Left kidney (tissue), 2 donors: ENCODE measurements around the gene SELP. TPM values are rescaled to one million over a fixed set of nuclear protein-coding genes. Genes with fewer than 3 reads are reported as not detected.

ENCODE experiments used
- DNase-seq: peaks from one replicate; pipeline ENCODE4 v3.0.0-alpha.2; 2013
- polyA plus RNA-seq: library from polyadenylated mRNA; unstranded; fragments of 120-200 nt; gene quantifications from one replicate; pipeline ENCODE4 v1.2.1, GENCODE V29; 2013; ENCODE audit not compliant: insufficient read length

SELP gene
- polyA plus RNA-seq, 1 donor, result 4.4 TPM

DNA sequence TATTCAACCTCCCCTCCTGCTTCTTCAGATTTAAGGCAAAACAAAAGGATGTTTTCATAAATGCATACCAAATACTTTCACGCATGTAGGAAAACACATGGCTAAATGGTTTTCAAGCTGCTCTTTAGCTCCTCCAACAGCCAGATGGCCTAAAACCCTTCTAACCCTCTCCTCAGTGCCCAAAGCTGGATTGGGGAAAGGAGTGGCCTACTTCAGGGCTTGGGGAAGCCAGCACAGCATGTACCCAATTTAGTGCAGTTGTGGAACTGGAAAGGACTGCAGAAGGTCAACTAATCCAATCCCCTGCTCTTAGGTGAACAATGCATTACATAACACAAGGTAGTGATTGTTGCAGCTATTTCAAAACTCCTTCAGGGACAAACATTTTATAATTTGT lies 53.0 kb downstream of the SELP start:
- DNase-seq, result no peak

DNA sequence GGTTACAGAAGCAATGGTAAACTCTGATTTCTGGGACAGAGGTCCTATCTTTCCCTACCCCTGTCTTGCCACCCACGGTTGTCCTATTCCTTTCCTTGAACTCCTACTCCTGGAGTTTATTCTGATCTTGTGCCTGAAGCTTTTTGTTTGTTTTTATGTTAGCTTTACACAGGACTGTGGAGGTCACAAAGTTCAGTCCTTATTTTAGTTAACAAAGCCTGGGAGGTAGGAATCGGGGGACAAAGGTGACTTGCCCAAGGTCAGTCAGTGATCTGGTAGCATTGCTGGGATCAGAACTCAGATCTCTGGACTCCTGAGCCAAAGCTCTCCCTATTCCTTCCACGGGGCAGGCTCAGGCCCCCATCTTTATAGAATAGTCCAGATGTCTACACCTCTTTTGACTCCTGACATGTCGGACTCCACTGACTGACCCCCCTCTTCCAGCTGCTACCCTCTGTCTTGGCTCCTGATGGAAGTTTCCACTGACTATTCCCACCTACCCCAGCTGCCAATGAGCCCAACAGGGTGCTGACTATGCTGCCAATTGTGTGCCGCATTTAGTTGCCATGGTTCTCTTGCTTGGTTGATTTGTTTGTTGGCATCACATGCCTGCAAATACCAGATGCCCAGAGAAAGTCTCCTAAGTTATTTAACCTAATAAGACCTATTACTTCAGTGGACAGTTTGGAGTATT lies 53.5 kb downstream of the SELP start:
- no peak for DNase-seq

DNA sequence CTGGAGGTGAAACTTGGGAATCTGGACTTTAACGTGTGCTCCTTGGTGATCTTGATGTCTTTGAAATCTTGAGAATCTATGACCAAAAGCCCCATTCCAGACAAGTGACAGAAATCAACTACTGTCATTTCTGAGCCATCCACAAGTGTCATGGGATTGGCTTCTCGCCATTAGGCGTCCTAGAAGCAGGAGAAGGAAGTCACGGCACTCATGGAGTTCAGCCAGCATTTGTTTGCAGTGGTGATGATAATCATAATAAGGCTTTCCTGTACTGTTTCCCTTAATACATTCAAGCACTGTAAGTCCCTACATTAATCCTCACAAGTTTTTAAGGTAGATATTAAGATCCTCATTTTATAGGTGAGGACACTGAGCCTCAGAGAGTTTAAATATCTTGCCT lies 55.6 kb downstream of the SELP start:
- DNase-seq, result no peak

DNA sequence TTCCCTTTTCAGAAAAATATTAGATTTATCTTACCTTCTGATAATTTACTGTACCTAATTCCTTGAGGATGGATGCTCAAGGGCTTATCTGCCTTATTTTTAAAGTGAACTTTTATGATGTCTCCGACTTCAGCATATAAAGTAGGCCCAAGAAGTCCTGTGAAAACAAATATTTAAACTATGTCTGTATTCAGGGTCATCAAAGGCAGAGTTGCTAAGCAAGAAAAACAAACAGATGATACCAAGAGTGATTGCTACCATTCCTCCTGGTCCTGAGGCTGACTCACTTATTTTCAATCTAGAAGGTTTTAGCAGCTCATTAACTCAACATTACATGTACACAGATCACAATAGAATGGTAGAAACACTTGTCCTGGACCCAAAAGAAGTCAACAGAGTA lies 57.7 kb downstream of the SELP start:
- DNase-seq, result no peak

DNA sequence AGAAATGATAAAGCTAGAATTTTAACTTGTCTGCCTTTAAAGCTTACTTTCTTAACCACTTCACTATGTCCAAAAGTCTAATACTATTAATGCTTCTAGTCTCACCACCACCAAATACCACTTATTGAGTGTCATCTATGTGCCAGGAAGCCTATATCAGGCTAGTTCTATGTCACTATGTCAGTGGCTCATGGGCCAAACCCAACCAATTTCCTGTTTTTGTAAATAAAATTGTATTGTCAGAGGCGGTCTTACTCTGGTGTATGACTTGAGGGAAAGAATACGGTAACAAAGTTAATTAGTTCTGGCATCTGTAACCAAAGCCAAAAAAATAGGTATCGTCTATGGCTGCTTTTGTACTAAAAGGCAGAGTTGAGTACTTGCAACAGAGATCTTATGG lies 58.5 kb downstream of the SELP start:
- no peak for DNase-seq

DNA sequence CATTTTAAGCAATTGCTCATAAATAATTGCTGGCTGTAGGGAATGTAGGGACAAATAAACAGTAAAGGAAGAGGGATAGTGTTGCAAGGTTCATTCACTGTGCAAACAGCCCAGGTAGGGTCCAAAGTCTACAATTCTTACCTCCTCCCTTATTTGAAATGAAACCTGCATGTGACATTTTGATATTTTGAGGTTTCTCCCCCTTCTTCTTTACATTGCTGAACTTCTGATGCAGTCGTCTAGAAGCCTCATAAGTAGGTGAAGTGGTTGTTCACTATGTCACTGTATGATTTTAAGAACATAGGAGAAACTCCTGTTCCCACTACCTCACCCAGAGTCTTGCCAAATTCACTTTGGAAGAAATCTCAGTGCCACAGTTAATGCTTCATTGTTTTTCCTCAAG lies 59.8 kb downstream of the SELP start:
- no peak for DNase-seq

DNA sequence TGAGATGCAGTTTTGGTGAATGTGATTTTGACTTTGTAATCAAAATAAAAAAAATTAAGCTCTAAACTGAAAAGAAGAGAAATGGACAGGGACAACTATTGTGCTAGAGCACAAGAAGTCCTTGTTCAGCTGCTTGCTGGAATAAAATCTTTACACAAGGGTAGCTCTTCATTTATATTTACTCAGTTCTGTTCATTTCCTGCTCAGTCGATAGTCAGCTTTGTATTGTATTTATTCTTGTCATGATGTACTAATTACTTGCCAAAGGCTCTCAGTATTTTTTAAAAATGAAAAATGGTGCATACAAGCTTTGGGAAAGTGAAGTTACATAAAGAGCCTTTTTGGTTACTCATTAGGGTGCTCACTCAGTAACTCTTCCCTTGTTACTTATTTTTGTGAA lies 61.4 kb downstream of the SELP start:
- no peak for DNase-seq

DNA sequence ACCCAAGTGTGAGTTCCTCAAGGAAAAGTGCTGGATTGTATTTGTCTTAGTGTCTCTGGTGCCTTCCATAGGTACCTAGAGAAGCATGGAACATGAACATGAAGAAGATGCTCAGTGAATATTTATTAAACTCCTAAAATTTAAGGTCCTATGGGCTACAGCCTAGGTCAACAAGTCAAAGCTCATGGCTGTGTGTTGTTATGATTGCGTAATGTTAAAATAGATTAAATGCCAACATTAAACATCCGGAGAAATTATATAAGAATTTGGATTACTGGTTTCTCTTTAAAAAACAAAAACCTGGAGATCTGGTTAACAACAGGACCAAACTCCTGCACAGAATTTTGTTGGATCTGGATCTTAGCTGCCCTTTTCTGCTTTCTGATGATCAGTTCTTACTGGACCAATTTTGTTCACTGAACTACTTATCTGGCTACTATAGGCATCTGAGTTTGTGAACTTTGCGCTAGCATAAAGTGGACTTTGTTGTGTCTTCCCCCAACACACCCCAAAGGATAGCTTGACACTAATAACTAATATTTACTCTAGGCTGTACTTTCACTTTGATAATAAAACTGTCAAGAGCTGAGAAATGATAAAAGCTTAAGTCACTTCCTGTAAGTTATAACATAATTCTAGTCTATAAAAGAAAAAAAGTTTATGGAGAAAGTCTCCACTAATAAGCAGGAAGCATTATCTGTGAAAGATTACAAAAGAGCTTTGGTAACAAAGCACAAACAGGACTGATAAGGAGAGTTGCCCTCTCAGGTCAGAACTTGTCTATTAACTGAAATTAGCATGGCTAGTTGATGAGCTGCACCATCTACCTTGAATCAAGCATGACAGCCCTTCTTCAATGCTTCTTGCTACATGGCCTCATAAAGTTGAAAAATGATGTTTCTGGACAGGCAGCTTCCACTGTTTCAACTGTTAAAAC lies 64.3 kb downstream of the SELP start:
- no peak for DNase-seq

DNA sequence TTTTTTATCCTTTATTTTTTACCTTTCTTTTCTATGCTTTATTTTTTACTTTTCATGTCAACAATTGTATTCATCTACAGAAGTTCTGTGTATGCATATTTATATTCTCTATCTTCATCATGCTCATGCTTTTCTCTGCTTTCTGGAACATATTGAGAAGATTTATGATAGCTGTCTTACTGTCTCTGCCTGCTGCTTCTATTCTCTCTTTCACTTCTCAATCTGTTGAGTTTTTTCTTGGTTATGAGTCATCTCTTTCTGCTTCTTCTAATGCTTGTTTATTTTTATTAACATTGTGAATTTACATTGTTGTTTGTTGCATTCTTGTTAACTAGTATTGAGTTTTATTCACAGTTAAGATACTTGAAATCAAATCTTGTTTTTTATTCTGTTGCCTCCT lies 66.3 kb downstream of the SELP start:
- no peak for DNase-seq

DNA sequence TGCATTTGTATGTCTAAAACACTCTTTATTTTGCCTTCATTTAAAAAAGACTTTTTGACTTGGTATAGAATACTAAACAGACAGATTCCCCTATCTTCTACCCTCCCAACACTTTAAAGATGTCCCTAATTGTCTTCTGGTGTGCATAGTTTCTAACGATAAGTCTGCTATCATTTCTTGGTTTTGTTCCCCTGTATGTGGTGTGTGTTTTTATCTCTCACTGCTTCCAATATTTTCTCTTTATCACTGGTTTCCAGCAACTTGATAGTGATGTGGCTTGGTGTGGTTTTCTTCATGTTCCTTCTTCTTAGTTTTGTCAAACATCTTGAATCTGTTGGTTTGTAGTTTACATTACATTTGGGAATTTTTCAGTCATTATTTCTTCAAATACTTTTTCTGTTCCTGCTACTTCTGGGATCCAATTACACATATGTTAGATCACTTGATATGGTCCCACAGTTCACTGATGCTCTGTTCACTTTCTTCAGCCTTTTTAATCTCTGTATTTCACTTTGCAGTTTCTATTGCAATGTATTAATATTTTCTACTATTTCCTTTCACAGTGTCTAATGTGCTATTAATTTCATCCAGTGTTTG lies 66.8 kb downstream of the SELP start:
- DNase-seq, result no peak

DNA sequence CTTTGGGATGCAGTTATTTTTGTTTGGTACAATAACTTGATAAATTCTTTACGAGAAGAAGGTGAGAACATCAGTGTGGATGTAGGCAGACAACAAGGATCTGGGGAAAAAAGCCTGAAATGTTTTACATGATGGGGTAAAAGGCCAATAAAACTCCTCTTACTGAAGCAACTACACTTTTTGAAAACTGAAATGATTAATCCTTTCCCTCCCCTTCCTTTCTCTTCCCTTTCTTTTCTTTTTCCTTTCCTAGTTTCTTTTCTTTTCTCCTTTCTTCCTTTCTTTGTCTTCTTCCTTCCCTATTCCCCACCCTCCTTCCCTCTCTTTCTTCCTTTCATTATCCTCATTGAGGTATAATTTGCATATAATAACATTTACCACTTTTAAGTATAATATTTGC lies 68.2 kb downstream of the SELP start:
- DNase-seq, result no peak

DNA sequence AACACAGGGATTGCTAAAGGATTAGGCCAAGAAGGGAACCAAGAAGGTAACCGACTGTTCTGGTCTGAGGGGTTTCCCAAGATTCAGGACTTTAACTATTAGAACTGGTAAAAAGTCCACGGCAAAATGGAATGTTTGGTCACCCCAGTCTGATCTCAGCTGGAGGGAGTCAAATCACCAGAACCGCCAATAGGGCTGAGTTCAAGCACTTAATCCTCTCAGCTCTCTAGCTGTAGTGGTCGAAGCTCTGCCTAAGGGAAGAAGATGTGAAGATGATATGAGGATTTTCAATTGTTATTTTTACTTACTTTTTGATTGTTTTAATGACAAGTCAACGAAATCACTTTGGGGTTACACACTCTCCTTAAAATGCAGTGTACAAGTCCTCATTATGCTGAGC lies 72.8 kb downstream of the SELP start:
- no peak for DNase-seq

DNA sequence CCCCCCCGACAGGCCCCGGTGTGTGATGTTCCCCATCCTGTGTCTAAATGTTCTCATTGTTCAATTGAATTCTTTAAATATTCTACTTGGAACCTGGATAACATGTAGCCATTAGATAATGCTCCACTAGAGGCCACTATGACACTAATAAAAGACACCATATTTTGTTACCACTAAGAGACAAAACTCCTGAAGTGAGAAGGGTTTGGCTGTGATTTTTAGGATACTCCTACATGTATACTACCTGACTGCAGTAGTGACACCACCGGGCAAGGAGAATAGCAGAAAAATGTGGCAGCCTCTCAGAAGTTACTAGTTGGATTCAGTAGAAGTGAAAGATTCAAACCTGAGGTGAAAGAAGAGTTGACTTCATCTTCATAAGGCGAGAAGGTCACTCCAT lies 79.6 kb downstream of the SELP start:
- peak; percentile 54 for DNase-seq

DNA sequence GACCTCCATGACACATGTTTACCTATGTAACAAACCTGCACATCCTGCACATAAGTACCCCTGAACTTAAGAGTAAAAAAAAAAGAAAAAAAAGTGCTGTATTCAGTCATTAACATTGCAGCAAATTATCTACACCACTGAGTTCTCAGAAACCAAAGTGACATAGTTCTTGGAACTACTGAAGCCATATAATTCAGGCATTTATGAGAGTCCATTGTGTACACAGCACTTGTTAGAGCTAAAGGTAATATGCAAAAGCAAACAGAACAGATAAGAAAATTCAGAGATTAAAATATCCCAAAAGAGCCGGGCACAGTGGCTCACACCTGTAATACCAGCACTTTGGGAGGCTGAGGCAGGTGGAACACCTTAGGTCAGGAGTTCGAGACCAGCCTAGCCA lies 81.6 kb downstream of the SELP start:
- no peak for DNase-seq

DNA sequence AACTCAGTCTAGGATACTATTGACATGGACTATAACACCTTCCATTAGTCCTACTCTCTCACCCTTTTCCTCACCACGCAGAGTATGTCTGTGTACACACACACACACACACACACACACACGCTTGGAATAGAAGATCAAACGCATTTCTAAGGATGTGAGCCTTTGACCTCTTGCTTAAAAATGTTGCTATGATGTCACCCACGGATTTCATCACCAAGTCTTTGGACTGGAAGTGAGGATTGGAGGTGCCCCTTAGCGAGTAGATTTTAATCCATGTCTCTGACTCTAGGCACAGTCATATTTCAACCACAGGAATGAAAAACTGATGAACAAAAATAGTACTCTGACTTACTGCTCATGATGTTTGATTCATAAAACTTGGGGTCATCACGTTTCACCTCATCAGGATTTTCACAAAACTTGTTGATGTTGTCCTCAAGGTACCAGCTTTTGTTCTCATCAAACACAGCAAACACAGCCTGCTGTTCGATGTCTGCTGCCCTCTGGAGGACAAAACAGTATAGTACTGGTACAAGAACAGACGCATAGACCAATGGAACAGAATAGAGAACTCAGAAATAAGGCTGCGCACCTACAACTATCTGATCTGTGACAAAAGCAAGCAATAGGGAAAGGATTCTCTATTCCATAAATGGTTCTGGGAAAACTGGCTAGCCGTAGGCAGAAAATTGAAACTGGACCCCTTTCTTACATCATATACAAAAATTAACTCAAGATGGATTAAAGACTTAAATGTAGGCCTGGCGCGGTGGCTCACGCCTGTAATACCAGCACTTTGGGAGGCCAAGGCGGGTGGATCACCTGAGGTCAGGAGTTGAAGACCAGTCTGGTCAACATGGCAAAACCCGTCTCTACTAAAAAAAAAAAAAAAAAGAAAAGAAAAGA lies 83.6 kb downstream of the SELP start:
- peak; percentile 70 for DNase-seq

DNA sequence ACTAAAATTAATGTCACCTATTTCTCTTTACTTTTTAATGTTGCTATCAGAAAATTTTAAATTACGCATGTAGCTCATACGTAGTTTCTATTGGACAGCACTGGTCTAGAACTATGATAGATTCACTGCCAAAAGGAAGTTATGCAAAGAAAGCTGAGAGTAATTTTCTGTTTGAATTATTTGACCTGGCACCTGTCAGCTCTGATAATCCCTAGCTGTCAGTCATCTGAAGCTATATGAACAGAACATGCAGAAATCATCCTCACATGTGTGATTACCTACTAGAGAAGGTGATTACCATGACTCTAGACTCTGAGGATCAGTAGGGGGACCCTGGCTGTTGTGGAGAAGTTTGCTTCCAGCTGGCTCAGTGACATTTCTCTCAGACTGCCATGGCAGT lies 84.5 kb downstream of the SELP start:
- DNase-seq, result no peak

DNA sequence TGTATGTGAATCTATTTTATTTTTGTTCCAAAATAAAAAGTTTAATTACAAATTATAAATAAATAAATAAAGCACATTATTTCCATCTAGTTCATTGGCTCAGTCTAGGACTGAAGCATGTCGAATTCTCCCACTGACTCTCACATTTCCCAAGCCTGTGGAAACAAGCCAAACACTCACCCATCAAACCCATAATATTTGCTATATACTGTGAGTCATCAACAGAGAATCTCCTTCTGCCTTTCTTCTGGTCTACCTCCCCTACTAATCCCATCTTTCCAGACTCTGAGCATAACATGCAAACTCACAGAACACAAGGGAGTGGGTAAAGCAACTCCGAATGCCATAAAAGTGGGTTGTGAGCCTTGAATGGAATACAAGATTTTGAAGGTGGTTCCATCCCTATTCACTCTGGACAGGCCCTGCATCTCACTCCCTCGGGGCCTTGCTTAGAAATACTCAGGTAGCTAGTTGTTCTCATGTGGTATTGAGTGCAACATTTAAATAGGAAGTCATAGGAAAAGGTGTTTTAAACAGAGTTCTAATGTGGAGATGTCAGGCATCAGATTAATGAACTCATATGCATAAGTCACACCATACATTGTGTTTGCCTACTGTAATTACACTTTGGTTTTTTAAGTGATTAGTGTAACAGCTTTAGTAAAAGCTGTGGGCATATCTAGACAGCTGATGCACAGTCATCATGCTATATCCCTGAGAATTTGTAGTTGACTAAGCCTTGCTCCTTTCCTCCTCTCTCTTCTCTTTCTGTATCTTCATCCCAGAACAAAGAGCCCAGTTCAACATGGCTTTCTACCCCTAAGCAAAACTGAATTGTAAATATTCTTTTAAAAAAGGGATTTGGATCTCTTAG lies 90.7 kb downstream of the SELP start:
- DNase-seq, result no peak
